SK-N-SH (cell line): ENCODE data around the gene PCBP4. TPM values are rescaled to one million over a fixed set of nuclear protein-coding genes. Genes with fewer than 3 reads are reported as not detected.

Experiments
- CTCF ChIA-PET: fragments of 300-600, 350-600 bp; formaldehyde crosslinking; extraction: SDS; loops from one replicate; lab custom pipeline; 2021; lab: Yijun Ruan, JAX
- POLR2A ChIA-PET: fragments of 350-600 bp; sonication (Branson Sonifier 250); formaldehyde crosslinking; extraction: SDS; loops from one replicate; lab custom pipeline; 2020; ENCODE audit warnings: antibody characterized with exemption, inconsistent platforms; lab: Yijun Ruan, JAX
- DNase-seq: peaks from one replicate; pipeline ENCODE4 v3.0.0; 2012
- H2AFZ ChIP-seq: fragments of 200-600 bp; sonication (generic); 2 replicates; pipeline ENCODE4 v1.8.1; 2016; ENCODE audit warnings: antibody characterized with exemption, mild to moderate bottlenecking, low read depth
- H3F3A ChIP-seq: fragments of 200-600 bp; sonication (generic); replicated peaks from 2 replicates; pipeline ENCODE3; 2016; ENCODE audit warnings: antibody characterized with exemption, mild to moderate bottlenecking; ENCODE audit not compliant: insufficient read depth
- H3K27ac ChIP-seq, 2 experiments: fragments of 200-500 bp in 1 of 2; fragments of 200-600 bp in 1 of 2; sonication (Bioruptor generic) in 1 of 2; sonication (generic), shearing (Covaris generic) in 1 of 2; 2 replicates each; pipeline versions ENCODE4 v1.5.1 to v1.6.1; 2014 to 2016; ENCODE audit warnings: low read depth in 2 of 2, inconsistent platforms in 1 of 2, low read length in 1 of 2, mild to moderate bottlenecking in 1 of 2, mixed read lengths in 1 of 2
- H3K27me3 ChIP-seq: fragments of 200-600 bp; sonication (generic), shearing (Covaris generic); 2 replicates; pipeline ENCODE4 v1.6.1; 2016; ENCODE audit warnings: mixed run types; ENCODE audit not compliant: insufficient read depth
- H3K36me3 ChIP-seq, 2 experiments: fragments of 200-500 bp in 1 of 2; fragments of 200-600 bp in 1 of 2; sonication (Bioruptor generic) in 1 of 2; sonication (generic) in 1 of 2; replicated peaks in 1 of 2; 2 replicates each; pipeline versions ENCODE3 to v1.5.1; 2014 to 2016; ENCODE audit warnings: low read length in 1 of 2, mild to moderate bottlenecking in 1 of 2; ENCODE audit not compliant: insufficient read depth in 2 of 2, control insufficient read depth in 1 of 2
- H3K4me1 ChIP-seq, 2 experiments: fragments of 200-500 bp in 1 of 2; fragments of 200-600 bp in 1 of 2; sonication (Bioruptor generic) in 1 of 2; sonication (generic), shearing (Covaris generic) in 1 of 2; 2 replicates each; pipeline versions ENCODE4 v1.5.1 to v1.6.1; 2014 to 2016; ENCODE audit warnings: low read depth in 1 of 2, low read length in 1 of 2, mixed run types in 1 of 2; ENCODE audit not compliant: insufficient read depth in 2 of 2, control insufficient read depth in 1 of 2
- H3K4me2 ChIP-seq: fragments of 200-600 bp; sonication (generic), shearing (Covaris generic); 2 replicates; pipeline ENCODE4 v1.6.1; 2017; ENCODE audit warnings: mixed run types
- H3K4me3 ChIP-seq, 2 experiments: fragments of 200-500 bp in 1 of 2; fragments of 200-600 bp in 1 of 2; sonication (Bioruptor generic) in 1 of 2; sonication (generic), shearing (Covaris generic) in 1 of 2; 2 replicates each; pipeline versions ENCODE4 v1.5.1 to v1.8.1; 2014 to 2016; ENCODE audit warnings: low read depth in 2 of 2, inconsistent platforms in 1 of 2, low read length in 1 of 2, mild to moderate bottlenecking in 1 of 2, mixed read lengths in 1 of 2, moderate library complexity in 1 of 2
- H3K79me2 ChIP-seq: fragments of 200-600 bp; sonication (generic); 2 replicates; pipeline ENCODE4 v1.8.1; 2017; ENCODE audit warnings: mild to moderate bottlenecking; ENCODE audit not compliant: insufficient read depth
- H3K9ac ChIP-seq: fragments of 200-600 bp; sonication (generic); 2 replicates; pipeline ENCODE4 v1.6.1; 2017; ENCODE audit warnings: mixed run types
- H3K9me2 ChIP-seq: fragments of 200-600 bp; sonication (generic); 2 replicates; pipeline ENCODE4 v1.6.1; 2017; ENCODE audit warnings: mixed run types
- H3K9me3 ChIP-seq: fragments of 200-600 bp; sonication (generic); 2 replicates; pipeline ENCODE4 v1.6.1; 2017; ENCODE audit warnings: mixed run types, mild to moderate bottlenecking, moderate library complexity
- H4K20me1 ChIP-seq: fragments of 200-600 bp; sonication (generic); 2 replicates; pipeline ENCODE4 v1.6.1; 2017; ENCODE audit warnings: mild to moderate bottlenecking, mixed run types; ENCODE audit not compliant: insufficient read depth
- CHD2 ChIP-seq: fragments of 150-350 bp; IDR thresholded peaks from 2 replicates; pipeline ENCODE4 v1.6.1; 2018; ENCODE audit warnings: low read length; ENCODE audit not compliant: partially characterized antibody
- ELF1 ChIP-seq: IDR thresholded peaks from 2 replicates; pipeline ENCODE4 v1.4.0; 2012
- EP300 ChIP-seq, 2 experiments: IDR thresholded peaks; 2 replicates each; pipeline versions ENCODE4 v1.4.0 to v1.6.1; 2012; ENCODE audit warnings: borderline replicate concordance in 1 of 2, low read depth in 1 of 2, low read length in 1 of 2
- FOXJ3 ChIP-seq: sonication (generic); formaldehyde crosslinking; IDR thresholded peaks from 2 replicates; pipeline ENCODE4 v1.5.1; 2020; ENCODE audit warnings: mild to moderate bottlenecking, missing genetic modification reagents
- GATA2 ChIP-seq: sonication (generic); formaldehyde crosslinking; IDR thresholded peaks from 2 replicates; pipeline ENCODE4 v1.5.0; 2020; ENCODE audit warnings: mild to moderate bottlenecking, missing genetic modification reagents
- RFX5 ChIP-seq: IDR thresholded peaks from 2 replicates; pipeline ENCODE4 v1.6.1; 2012; ENCODE audit warnings: mild to moderate bottlenecking, improper control_type of control experiment, low read length
- WGBS: methylation state at CpG from one replicate; pipeline ENCODE4 v1.1.6; 2017; ENCODE audit warnings: low lambda C conversion rate; 5-methylcytosine and 5-hydroxymethylcytosine counted together
- polyA plus RNA-seq, 3 experiments: library from polyadenylated mRNA; depleted of rRNA; stranded (reverse); fragments of >200 nt; gene quantifications; 2 replicates each; pipeline ENCODE4 v1.2.3, GENCODE V29; 2012
- TF ChIP-seq, protein P1 (sequence below): fragments of 150-350 bp; IDR thresholded peaks from 2 replicates; pipeline ENCODE4 v1.6.1; 2016; ENCODE audit warnings: mild to moderate bottlenecking, low read depth, low read length
- TF ChIP-seq, protein P2 (sequence below): IDR thresholded peaks from 2 replicates; pipeline ENCODE4 v1.4.0; 2012; ENCODE audit warnings: low read depth, borderline replicate concordance
- TF ChIP-seq, protein P3 (sequence below): IDR thresholded peaks from 2 replicates; pipeline ENCODE4 v1.4.0; 2012; ENCODE audit warnings: low read depth, borderline replicate concordance

PCBP4 gene
- polyA plus RNA-seq, 1 of the 3 experiments (the other 2 are of a cell fraction): 97.4 TPM

DNA sequence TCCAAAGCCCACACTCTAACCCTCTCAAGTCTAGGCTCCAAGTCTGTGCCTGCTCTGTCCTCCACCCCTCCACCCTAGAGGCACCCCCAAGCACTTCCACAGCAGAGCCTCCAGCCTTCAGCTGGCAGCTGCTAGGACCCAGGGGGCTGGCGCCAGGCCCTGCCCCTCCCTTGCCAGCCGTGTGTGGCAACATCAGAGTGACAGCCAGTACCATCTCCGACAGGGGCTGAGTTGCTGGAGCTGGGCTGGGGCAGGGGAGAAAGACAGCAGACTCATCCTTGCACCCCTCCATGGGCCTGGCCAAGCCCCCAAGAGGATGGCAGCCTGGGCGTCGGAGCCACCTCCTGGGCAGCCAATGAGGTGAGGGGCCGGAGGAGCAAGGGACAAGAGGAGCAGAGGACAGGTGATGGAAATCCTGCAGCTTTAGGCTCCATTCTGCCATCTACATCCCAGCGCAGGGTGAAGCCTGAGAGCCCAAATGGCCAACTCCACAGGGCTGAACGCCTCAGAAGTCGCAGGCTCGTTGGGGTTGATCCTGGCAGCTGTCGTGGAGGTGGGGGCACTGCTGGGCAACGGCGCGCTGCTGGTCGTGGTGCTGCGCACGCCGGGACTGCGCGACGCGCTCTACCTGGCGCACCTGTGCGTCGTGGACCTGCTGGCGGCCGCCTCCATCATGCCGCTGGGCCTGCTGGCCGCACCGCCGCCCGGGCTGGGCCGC lies 11.9 kb downstream of the PCBP4 start, which contains the start of gene GPR62:
Gene GPR62 (plus strand): TSS at position 207 of the 718 bp plus-strand sequence. CDS start 272 bp downstream, at position 479.
- ChIA-PET POLR2A (no interaction called here), CTCF (interaction anchor here (0.8 to 6.2 kb wide), 8 partner anchors 8 to 46 kb away, joined by 3 to 44 read pairs (median 8); partner anchors contain the start of genes ABHD14A, ABHD14B, ACY1 and PARP3)
- Histone ChIP-seq H2AFZ (no peak within 1 kb of the TSS), H3K4me1 (peaks cover 4 to 12% of the 10 kb centered on the region in 2 experiments; a peak in 2 of 4 replicates), H3K79me2 (no peaks in the 10 kb centered on the region), H3K9me2 (no peaks in the 10 kb centered on the region), H4K20me1 (no peaks in the 10 kb centered on the region), H3K36me3 (peaks cover 5 to 30% of the 10 kb centered on the region in 2 experiments), H3K4me2 (no peak within 1 kb of the TSS), H3K4me3 (no peak within 1 kb of the TSS), H3K9me3 (no peaks in the 10 kb centered on the region), H3F3A (peaks cover 15% of the 10 kb centered on the region), H3K27me3 (no peaks in the 10 kb centered on the region), H3K27ac (peak within 1 kb of the TSS; percentile 43 to 53; a peak in 3 of 4 replicates), H3K9ac (no peak within 1 kb of the TSS)
- DNase-seq: no peak
- 94% methylated on average over 10 of the region's 33 CpGs for WGBS
- TF ChIP-seq, protein P1, sequence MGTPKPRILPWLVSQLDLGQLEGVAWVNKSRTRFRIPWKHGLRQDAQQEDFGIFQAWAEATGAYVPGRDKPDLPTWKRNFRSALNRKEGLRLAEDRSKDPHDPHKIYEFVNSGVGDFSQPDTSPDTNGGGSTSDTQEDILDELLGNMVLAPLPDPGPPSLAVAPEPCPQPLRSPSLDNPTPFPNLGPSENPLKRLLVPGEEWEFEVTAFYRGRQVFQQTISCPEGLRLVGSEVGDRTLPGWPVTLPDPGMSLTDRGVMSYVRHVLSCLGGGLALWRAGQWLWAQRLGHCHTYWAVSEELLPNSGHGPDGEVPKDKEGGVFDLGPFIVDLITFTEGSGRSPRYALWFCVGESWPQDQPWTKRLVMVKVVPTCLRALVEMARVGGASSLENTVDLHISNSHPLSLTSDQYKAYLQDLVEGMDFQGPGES: no peak
- TF ChIP-seq RFX5: no peak
- no peak for TF ChIP-seq EP300 (IDR thresholded peaks at IDR 0.05; ENCODE audit: borderline replicate concordance in 1 of 2, low read depth in 1 of 2, low read length in 1 of 2)
- TF ChIP-seq CHD2: no peak
- no peak for TF ChIP-seq GATA2 (CRISPR knock-in tag)
- TF ChIP-seq, protein P2, sequence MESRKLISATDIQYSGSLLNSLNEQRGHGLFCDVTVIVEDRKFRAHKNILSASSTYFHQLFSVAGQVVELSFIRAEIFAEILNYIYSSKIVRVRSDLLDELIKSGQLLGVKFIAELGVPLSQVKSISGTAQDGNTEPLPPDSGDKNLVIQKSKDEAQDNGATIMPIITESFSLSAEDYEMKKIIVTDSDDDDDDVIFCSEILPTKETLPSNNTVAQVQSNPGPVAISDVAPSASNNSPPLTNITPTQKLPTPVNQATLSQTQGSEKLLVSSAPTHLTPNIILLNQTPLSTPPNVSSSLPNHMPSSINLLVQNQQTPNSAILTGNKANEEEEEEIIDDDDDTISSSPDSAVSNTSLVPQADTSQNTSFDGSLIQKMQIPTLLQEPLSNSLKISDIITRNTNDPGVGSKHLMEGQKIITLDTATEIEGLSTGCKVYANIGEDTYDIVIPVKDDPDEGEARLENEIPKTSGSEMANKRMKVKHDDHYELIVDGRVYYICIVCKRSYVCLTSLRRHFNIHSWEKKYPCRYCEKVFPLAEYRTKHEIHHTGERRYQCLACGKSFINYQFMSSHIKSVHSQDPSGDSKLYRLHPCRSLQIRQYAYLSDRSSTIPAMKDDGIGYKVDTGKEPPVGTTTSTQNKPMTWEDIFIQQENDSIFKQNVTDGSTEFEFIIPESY: no peak
- no peak for TF ChIP-seq ELF1

DNA sequence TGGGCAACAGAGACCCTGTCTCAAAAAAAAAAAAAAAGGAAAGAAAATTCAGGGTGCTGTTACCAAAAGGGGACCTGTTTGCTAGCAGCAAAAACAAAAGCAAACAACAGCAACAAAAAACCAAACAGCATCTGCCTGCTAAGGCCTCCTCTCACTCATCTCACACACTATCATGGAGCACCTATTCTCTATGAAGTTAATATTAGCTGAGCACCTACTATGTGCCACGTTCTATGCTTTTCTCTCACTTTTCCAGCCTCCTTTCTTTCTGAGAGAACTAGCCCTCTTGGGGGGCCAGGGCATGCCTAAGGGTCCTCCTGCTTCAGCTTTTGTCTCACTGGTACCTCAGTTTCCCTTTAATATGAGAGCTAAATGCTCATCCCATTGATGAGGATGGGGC lies 12.5 kb downstream of the PCBP4 start:
- CTCF ChIA-PET: interaction anchor here (0.8 to 6.2 kb wide), 7 partner anchors 9 to 47 kb away, joined by 3 to 44 read pairs (median 10); partner anchors contain the start of genes ABHD14A, ABHD14B, ACY1 and PARP3
- TF ChIP-seq FOXJ3 (CRISPR knock-in tag) (no peak), CHD2 (no peak)
- TF ChIP-seq, protein P3, sequence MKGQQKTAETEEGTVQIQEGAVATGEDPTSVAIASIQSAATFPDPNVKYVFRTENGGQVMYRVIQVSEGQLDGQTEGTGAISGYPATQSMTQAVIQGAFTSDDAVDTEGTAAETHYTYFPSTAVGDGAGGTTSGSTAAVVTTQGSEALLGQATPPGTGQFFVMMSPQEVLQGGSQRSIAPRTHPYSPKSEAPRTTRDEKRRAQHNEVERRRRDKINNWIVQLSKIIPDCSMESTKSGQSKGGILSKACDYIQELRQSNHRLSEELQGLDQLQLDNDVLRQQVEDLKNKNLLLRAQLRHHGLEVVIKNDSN: no peak

More for the DNA sequence above, 12.5 kb downstream of the PCBP4 start:
- Histone ChIP-seq H3K9me3 (no peaks in the 10 kb centered on the region), H3K4me2 (no peak overlapping the region), H4K20me1 (no peaks in the 10 kb centered on the region), H2AFZ (no peak overlapping the region), H3F3A (peaks cover 15% of the 10 kb centered on the region), H3K4me3 (no peak overlapping the region), H3K27me3 (no peaks in the 10 kb centered on the region), H3K4me1 (peaks cover 4 to 12% of the 10 kb centered on the region in 2 experiments; a peak in 2 of 4 replicates), H3K27ac (no peak overlapping the region), H3K9ac (no peak overlapping the region), H3K9me2 (no peaks in the 10 kb centered on the region), H3K79me2 (no peaks in the 10 kb centered on the region), H3K36me3 (peaks cover 5 to 24% of the 10 kb centered on the region in 2 experiments)
- no peak for DNase-seq
- 74% methylated on average over 1 of the region's 1 CpG for WGBS
- POLR2A ChIA-PET: interaction anchor here (1.2 kb wide), 1 partner anchor 41 kb away, joined by 4 read pairs; the partner anchor contains the start of gene RPL29
